Esophagus squamous epithelium (tissue), 5 donors: ENCODE measurements around the gene CHFR. TPM values are rescaled to one million over a fixed set of nuclear protein-coding genes. Genes with fewer than 3 reads are reported as not detected.

Experiments used
- DNase-seq: peaks from one replicate; lab custom pipeline; 2025; lab: John Stamatoyannopoulos, UW
- H3K27ac ChIP-seq, 4 donors: fragments of 200-600 bp; sonication (generic); one replicate each; pipeline ENCODE4 v1.5.1; 2016 to 2019; ENCODE audit warnings: mild to moderate bottlenecking in 1 of 4
- H3K27me3 ChIP-seq, 4 donors: fragments of 200-600 bp; sonication (generic); 1 replicate in 3 of 4; 2 replicates in 1 of 4; pipeline versions ENCODE4 v1.5.1 to v1.6.0; 2017 to 2021; ENCODE audit warnings: antibody characterized with exemption in 1 of 4
- H3K36me3 ChIP-seq, 3 donors: fragments of 200-600 bp; sonication (generic); one replicate each; pipeline ENCODE4 v1.5.1; 2016 to 2019
- H3K4me1 ChIP-seq, 3 donors: fragments of 200-600 bp; sonication (generic); one replicate each; pipeline ENCODE4 v1.5.1; 2017 to 2019
- H3K4me3 ChIP-seq, 4 donors: fragments of 200-600 bp; sonication (generic); 1 replicate in 3 of 4; 2 replicates in 1 of 4; pipeline ENCODE4 v1.5.1; 2016 to 2019; ENCODE audit warnings: mild to moderate bottlenecking in 2 of 4, moderate library complexity in 1 of 4
- H3K9me3 ChIP-seq, 3 donors: fragments of 200-600 bp; sonication (generic); one replicate each; pipeline ENCODE4 v1.5.1; 2016 to 2019
- POLR2A ChIP-seq, 4 donors: fragments of 450-650 bp; IDR thresholded peaks; one replicate each; pipeline ENCODE4 v1.6.1; 2017; ENCODE audit warnings: antibody characterized with exemption in 4 of 4, mild to moderate bottlenecking in 4 of 4, moderate library complexity in 3 of 4
- WGBS, 2 donors: methylation state at CpG; one replicate each; pipeline ENCODE4 v1.1.5; 2018; 5-methylcytosine and 5-hydroxymethylcytosine counted together
- intact Hi-C: fragments of 100-400 bp; cut with DNase I; formaldehyde crosslinking; loops from one replicate; pipeline ENCODE4 v1.15.0; 2022
- total RNA-seq, 4 donors: library from RNA; depleted of rRNA; stranded (reverse); fragments of >200 nt; gene quantifications; one replicate each; pipeline ENCODE4 v1.1.0, GENCODE V29; 2016
- TF ChIP-seq, protein P1 (sequence below), 6 experiments: fragments of 450-650 bp in 4 of 6; fragments of 200-600 bp in 2 of 6; sonication (generic) in 2 of 6; IDR thresholded peaks; one replicate each; pipeline ENCODE4 v1.5.1; 2016 to 2019; ENCODE audit warnings: antibody characterized with exemption in 6 of 6, mild to moderate bottlenecking in 4 of 6, moderate library complexity in 4 of 6
- donor health status: DM: yes; HTN: yes; CAD: no.

The CHFR gene
- total RNA-seq, 4 donors from 2014 or later, result 19.0 to 37.9 (median 35.8) TPM

DNA sequence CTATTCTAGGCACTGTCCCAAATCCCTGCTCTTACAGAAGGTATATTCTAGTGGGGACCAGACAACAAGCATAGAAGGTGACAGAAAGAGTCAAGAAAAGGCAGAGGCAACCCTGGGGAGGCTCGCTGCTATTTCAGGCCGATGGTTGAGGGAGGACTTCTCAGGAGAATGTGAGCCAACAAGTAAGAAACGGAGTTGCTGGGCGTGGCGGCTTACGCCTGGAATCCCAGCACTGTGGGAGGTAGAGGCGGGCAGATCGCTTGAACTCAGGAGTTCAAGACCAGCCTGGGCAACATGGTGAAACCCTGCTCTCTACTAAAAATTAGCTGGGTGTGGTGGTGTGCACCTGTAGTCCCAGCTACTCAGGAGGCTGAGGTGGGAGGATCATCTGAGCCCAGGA is 54.1 kb downstream of the CHFR start:
- intact Hi-C loops, result no loop called here
- no peak for TF ChIP-seq POLR2A (IDR thresholded peaks at IDR 0.05)
- TF ChIP-seq, protein P1, sequence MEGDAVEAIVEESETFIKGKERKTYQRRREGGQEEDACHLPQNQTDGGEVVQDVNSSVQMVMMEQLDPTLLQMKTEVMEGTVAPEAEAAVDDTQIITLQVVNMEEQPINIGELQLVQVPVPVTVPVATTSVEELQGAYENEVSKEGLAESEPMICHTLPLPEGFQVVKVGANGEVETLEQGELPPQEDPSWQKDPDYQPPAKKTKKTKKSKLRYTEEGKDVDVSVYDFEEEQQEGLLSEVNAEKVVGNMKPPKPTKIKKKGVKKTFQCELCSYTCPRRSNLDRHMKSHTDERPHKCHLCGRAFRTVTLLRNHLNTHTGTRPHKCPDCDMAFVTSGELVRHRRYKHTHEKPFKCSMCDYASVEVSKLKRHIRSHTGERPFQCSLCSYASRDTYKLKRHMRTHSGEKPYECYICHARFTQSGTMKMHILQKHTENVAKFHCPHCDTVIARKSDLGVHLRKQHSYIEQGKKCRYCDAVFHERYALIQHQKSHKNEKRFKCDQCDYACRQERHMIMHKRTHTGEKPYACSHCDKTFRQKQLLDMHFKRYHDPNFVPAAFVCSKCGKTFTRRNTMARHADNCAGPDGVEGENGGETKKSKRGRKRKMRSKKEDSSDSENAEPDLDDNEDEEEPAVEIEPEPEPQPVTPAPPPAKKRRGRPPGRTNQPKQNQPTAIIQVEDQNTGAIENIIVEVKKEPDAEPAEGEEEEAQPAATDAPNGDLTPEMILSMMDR (IDR thresholded peaks at IDR 0.05), result no peak
- H3K27ac ChIP-seq, result no peak overlapping the region
- no peaks in the 10 kb centered on the region for H3K27me3 ChIP-seq
- peaks cover 0 to 28% (median 4%) of the 10 kb centered on the region in 3 donors for H3K36me3 ChIP-seq
- DNase-seq, result no peak
- WGBS, 2 donors, result 90 to 91% methylated on average over 3 to 8 of the region's 8 CpGs
- no peaks in the 10 kb centered on the region for H3K9me3 ChIP-seq
- no peak overlapping the region for H3K4me3 ChIP-seq
- H3K4me1 ChIP-seq, result peaks cover 0 to 16% (median 0%) of the 10 kb centered on the region in 3 donors

DNA sequence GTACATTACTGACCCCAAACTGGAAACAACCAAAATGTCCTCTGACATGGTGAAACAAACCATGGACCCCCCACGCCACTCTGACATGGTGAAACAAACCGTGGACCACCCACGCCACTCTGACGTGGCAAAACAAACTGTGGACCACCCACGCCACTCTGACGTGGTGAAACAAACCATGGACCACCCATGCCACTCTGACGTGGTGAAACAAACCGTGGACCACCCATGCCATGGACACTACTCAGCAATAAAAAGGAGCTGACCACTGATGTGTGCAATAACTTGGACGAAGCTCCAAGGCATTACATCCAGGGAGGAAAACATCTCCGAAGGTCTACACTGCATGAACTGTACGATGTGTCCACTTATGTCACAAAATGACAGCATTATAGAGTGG is 55.6 kb downstream of the CHFR start:
- Histone ChIP-seq H3K27me3 (no peaks in the 10 kb centered on the region), H3K4me1 (peaks cover 13 to 20% (median 13%) of the 10 kb centered on the region in 3 donors), H3K27ac (no peak overlapping the region), H3K9me3 (no peaks in the 10 kb centered on the region), H3K4me3 (no peak overlapping the region), H3K36me3 (peaks cover 0 to 32% (median 4%) of the 10 kb centered on the region in 3 donors)
- no peak for TF ChIP-seq POLR2A (IDR thresholded peaks at IDR 0.05)
- TF ChIP-seq, protein P1 (IDR thresholded peaks at IDR 0.05), result no peak
- intact Hi-C loops, result no loop called here
- WGBS, 2 donors, result 86 to 87% methylated on average over 11 of the region's 11 CpGs
- DNase-seq, result no peak

DNA sequence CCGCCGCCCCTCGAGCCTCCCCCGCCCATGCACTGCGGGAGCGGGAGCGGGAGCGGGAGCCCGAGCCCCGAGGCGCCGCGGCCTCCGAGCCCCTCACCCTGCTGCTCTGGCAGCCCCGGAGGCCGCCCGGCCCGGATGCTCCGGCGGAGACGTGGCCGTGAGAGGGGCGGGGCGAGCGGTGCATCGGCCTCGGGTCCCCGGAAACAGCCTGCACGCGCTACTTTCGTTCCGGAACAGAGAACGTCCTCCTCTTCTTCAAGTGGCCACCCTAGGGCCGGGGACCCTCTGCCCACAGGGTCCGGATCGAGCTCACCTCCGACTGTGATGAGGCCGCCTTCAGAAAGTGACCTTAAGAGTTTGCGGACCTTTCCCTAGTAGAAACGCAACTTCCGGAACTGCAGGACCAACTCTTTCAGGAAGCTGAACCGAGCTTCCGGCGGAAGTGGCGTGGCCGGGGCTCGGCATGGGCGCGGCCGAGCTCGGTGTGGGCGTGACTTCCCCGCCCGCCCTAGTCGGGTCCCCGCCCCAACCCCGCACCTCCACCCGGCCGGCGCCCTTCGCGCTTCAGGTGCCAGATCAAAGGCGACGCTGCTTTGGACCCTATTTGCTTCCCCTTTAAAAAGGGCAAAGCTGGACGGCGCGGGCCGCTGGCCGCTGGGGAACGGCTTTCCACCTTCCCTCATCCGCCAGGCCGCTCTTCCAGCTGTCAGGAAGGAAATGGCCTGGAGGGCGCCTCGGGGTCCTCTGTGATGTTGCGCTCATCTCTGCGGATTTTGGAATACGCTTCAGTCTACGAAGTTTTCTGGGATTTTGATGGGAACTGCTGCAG is 58.5 kb downstream of the CHFR start, which contains the start of gene GOLGA3:
GOLGA3 (minus strand) TSS at position 164 of the 829 bp plus-strand sequence. CDS start 6,741 bp downstream, outside the sequence.
- H3K27me3 ChIP-seq, result no peaks in the 10 kb centered on the region
- peaks cover 4 to 58% (median 7%) of the 10 kb centered on the region in 3 donors for H3K36me3 ChIP-seq
- peaks cover 14 to 47% (median 14%) of the 10 kb centered on the region in 3 donors for H3K4me1 ChIP-seq
- intact Hi-C loops, result no loop called here
- DNase-seq, result peak; percentile 61
- H3K27ac ChIP-seq, result peak within 1 kb of the TSS; percentile 97 to 100 (median 98)
- peak within 1 kb of the TSS; percentile 82 to 92 (median 86) for H3K4me3 ChIP-seq
- TF ChIP-seq POLR2A (IDR thresholded peaks at IDR 0.05), result peak in 3 of 4 donors; percentile 37 to 81 (median 55)
- TF ChIP-seq, protein P1 (IDR thresholded peaks at IDR 0.05), result peak in 1 of 6 experiments; percentile 8
- WGBS, 2 donors, result 8% methylated on average over 7 to 17 of the region's 78 CpGs
- no peaks in the 10 kb centered on the region for H3K9me3 ChIP-seq

DNA sequence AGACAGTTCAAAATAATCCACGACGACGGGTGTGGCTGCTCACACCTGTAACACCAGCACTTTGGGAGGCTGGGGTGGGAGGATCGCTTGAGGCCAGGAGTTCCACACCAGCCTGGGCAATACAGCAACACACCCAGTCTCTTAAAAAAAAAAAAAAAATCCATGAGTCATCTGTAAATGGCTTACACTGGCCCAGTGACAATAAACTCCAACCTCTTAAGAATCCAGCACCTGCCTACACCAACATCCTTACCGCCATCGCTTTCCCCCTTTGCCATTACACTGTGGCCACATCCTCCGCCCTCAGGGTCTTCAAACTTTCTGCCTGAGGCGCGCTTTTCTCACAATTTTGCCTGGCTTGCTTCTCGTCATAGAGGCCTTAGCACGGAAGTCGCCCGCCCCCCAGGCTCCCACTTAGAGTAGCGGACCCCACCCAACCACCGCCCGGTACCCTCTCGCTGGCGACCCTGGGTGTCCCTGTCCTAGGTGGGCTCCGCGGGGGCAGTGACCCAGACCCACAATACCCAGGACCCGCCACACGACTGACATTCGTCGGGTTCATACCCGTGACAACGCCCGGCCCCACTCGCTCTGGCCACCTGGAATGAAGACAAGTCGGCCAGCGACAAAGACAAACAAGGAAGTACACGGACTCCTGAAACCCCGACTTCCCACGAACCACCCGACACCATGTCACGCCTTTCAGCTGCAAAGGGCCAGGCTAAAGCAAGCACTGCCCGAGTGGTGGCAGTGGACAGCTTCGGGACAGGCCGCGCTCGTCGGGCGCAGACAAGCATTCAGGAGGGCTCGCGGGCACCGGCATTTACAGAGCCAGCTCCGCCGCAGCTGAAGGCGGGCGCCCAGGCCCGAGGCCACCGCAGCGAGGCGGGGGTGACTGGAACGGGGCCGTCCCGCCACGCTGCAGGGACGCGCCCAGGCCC is 59.4 kb downstream of the CHFR start:
- no peak for TF ChIP-seq POLR2A (IDR thresholded peaks at IDR 0.05)
- TF ChIP-seq, protein P1 (IDR thresholded peaks at IDR 0.05), result no peak
- Histone ChIP-seq H3K9me3 (no peaks in the 10 kb centered on the region), H3K36me3 (peaks cover 4 to 52% (median 7%) of the 10 kb centered on the region in 3 donors), H3K4me3 (peak overlapping the region; percentile 82 to 92 (median 86)), H3K27ac (peak overlapping the region; percentile 97 to 100 (median 98)), H3K27me3 (no peaks in the 10 kb centered on the region), H3K4me1 (peaks cover 14 to 55% (median 15%) of the 10 kb centered on the region in 3 donors)
- no peak for DNase-seq
- intact Hi-C loops, result no loop called here
- WGBS, 2 donors, result 16 to 17% methylated on average over 15 to 16 of the region's 59 CpGs
